HK-2 (cell line): ENCODE measurements around the gene RAB5B.
"Not testable (repeated sequence)": the region's sequence is repeated elsewhere in the genome, so short reads cannot be mapped to it uniquely, and the experiment has no call there.

Experiments used
- DNase-seq: peaks from one replicate; pipeline ENCODE4 v3.0.0-alpha.2; 2018; ENCODE audit not compliant: unreplicated experiment

Gene RAB5B

GRCh38 chr12:55983232-55983842 lies 9.5 kb downstream of the RAB5B start:
- no peak for DNase-seq

DNA sequence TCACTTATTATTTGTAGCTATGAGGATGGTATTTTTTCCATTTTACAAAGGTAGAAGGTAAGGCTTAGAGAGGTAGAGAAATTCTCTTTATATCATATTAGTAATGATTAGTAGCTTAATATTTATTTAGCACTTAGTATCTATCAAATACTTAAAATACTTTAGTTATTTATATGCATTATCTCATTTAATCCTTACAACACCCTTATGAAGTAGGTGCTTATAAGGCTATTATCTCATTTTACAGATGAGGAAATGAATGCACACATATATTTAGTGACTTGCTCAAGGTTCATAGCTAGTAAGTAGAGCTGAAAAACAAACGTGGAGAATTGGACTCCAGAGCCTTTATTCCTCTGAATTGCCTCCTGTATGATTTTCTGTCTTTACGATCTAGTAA lies 11.0 kb downstream of the RAB5B start:
- DNase-seq: no peak

GRCh38 chr12:55985341-55985740 lies 11.5 kb downstream of the RAB5B start:
- no peak for DNase-seq

DNA sequence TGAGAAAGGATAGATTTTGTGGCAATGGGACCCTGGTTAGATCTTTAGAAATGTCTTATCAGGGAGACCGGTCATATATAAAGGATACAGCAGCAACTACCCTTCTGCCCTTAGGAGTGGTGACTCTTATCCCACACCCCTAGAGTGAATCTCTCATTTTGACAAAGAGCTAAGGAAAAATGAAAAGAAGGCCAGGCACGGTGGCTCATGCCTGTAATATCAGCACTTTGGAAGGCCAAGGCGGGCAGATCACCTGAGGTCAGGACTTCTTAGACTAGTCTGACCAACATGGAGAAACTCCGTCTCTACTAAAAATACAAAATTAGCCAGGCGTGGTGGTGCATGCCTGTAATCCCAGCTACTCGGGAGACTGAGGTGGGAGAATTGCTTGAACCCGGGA lies 12.1 kb downstream of the RAB5B start:
- DNase-seq: not testable (repeated sequence)

DNA sequence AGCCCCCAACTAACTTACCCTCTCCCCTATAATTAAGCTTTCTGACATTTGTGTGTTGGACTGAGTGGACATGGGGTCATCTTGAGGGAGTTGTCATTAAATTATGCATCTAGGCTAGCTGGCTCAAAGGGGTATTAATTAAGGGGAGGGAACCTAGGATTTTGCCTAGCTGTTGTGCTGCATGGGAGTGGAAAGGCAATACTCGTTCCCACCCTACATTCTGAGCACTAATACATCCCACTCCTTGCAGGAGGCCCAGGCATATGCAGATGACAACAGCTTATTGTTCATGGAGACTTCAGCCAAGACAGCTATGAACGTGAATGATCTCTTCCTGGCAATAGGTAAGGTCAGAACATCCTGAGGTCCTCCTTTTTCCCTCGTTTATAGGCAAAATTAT lies 17.2 kb downstream of the RAB5B start:
- DNase-seq: no peak

DNA sequence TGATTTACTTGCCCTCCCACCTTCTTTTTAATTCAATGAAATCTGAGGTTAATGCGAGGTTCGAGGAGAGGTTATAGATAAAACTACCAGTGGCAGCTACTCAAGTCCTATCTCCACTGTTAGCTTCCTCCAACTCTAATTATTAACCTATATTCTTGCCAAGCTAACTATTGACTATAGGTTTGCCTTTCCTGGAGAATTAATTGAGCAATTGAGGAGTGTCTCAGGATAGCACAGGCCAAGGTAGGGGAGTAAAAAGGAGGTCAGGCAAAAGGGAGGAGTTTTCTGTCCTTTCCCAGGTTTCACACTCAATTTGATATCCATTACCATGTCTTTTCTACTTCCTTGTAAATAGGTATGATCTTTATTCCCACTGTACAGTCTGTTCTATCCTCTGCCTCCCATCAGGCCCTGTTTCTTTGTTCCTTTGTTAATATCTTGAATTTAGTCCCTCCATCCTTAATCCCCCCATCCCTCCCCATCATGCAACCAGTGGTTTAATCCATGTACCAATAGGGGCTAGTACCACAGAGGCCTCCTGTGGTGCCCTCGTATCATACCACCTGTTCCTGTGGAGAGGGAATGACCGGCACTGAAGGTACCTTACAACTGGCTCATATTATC lies 19.5 kb downstream of the RAB5B start:
- no peak for DNase-seq

- DNase-seq: no peak
Measured at GRCh38 chr12:55995366-55995765, 21.5 kb downstream of the RAB5B start.

DNA sequence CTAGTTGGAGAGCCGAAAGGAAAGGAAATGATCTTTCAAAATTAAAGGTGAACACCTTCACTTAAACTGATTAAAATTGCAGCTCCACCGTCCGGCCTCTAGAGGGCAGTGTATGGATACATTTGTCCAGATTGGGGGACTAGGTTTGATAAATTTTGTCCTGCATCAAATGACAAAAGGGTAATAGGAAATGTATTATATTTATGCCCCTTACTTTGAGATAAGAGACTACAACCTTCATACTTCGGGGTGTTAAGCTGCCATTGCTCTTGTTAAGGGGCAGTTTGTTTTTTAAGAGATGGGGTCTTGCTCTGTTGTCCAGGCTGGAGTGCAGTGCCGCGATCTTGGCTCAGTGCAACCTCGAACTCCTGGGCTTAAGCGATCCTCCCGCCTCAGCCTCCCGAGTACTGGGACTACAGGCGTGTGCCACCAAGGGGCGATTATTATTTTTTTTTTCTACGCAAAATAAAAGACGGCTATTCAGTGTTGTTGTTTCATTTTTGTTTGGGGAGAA lies 22.4 kb downstream of the RAB5B start:
- peak; percentile 51 for DNase-seq

GRCh38 chr12:55996715-55997534 lies 23.0 kb downstream of the RAB5B start, which contains the start of gene SUOX:
Gene SUOX, plus strand, starts transcription at chr12:55997276. Its CDS starts 4,946 bp downstream, at chr12:56002222.
- DNase-seq: peak; percentile 96

DNA sequence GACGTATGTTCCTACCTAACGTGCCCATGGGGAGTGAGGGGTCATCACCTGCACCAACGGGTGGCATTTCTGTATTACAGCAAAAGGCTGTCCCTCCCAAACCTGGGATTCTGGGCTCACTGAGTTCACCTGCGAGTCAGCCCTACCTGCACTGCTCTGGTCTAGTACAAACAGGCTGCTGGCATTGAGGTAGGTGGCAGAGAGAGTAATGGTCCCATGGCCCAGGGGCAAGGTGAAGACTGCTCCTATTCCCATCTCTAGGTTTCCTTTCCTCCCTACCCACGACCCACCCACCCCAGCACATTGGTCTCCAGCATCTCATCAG lies 23.6 kb downstream of the RAB5B start:
- DNase-seq: no peak

GRCh38 chr12:55999522-55999921 lies 25.6 kb downstream of the RAB5B start:
- DNase-seq: not testable (repeated sequence)

GRCh38 chr12:55999999-56000540 lies 26.2 kb downstream of the RAB5B start:
- not testable (repeated sequence) for DNase-seq

GRCh38 chr12:56001487-56002100 lies 27.7 kb downstream of the RAB5B start:
- no peak for DNase-seq

DNA sequence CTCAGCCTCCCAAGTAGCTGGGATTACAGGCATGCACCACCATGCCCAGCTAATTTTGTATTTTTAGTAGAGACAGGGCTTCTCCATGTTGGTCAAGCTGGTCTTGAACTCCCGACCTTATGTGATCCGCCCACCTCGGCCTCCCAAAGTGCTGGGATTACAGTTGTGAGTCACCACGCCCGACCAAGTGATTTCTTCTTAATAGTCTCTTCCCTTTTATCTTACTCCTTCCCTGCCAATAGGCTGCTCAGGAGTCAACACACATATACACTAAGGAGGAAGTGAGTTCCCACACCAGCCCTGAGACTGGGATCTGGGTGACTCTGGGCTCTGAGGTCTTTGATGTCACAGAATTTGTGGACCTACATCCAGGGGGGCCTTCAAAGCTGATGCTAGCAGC lies 29.5 kb downstream of the RAB5B start:
- DNase-seq: not testable (repeated sequence)

GRCh38 chr12:56004211-56004610 lies 30.3 kb downstream of the RAB5B start:
- no peak for DNase-seq

DNA sequence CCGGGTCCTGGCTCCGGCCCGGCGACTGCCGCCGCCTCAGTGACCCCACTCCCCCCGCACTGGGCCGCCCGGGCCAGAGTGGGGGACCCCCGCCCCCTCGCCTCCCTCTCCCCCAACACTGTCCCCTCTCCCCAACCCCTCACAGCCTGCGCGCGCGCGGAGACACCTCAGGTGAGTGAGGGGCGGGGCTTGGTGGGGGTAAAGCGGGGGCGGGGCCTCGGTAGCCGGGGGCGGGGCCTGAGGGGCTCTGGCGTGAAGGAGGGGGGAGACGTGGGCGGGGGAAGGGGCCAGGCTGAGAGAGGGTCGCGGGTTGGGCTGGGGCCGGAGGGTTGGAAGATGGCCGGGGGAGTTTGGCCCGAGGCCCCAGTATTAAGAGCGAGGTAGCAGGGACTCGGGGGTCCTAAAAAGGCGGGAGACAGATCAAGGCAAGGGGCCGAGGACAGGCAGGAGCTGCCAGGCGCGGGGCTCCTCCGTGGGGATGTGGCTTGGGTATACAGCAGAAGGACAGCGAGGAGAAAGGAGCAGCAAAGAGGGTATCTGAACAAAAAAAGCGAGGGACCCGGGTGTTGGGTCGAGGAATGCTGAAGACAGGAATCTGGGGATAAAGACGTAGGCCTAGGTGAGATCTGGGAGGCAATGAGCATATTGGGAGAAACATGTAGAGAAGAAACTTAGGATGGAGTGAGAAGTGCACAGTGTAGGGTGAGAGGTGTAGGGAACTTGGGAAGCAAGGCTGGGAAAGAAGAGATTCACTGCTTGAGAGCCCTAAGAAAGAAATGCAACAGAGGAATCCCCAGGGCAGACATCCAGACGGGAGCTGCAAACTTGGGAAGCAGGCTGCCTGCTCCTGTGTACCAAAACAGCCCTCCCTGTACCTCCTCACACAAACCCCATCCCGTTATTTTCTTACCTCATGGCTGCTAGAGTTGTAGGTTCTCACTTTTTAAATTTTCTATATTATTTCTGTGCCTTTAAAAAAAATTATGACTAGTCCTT lies 34.0 kb downstream of the RAB5B start:
- DNase-seq: peak; percentile 46

- DNase-seq: no peak
Measured at GRCh38 chr12:56010111-56010570, 36.3 kb downstream of the RAB5B start.

GRCh38 chr12:56011509-56012090 lies 37.7 kb downstream of the RAB5B start:
- DNase-seq: no peak

GRCh38 chr12:56013482-56013881 lies 39.6 kb downstream of the RAB5B start:
- DNase-seq: no peak

DNA sequence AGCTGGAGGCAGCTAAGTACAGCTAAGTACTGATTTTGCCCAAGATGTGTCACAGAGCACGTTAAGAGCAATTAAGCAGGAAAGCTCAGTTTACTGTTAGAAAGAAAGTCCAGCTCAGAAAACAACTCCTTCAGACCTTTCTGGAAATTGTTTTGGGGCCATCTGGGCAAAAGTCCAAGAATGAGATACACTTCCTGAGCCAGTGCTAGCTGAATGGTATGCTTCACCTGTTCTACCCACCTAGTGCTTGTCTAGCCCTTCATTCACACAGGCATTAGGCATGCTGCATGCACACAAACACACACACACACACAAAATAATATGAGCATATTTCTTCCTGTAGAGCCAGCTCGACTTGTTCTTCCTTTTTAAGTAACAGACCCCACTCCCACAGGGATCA lies 40.3 kb downstream of the RAB5B start:
- DNase-seq: no peak
